ENCODE results near the gene ZC2HC1B.
"Not testable (repeated sequence)": the region's sequence is repeated elsewhere in the genome, so short reads cannot be mapped to it uniquely, and the experiment has no call there.

ZC2HC1B gene

GRCh38 chr6:143864234-143864633 lies at the start of gene ZC2HC1B:
ZC2HC1B (plus strand) TSS chr6:143864474; CDS start chr6:143864540, 66 bp downstream.
- DNase-seq (ENCODE audit: low spot score): no peak

- no peak for DNase-seq (ENCODE audit: low spot score)
These were observed 46.7 kb upstream of the ZC2HC1B start for GRCh38 chr6:143817621-143818020.

- DNase-seq (ENCODE audit: low spot score): no peak
These were observed 42.9 kb upstream of the ZC2HC1B start for GRCh38 chr6:143821359-143821758.

- DNase-seq (ENCODE audit: low spot score): no peak
These were observed 41.7 kb upstream of the ZC2HC1B start for GRCh38 chr6:143822584-143823024.

- DNase-seq (ENCODE audit: low spot score): no peak
These were observed 40.7 kb upstream of the ZC2HC1B start for GRCh38 chr6:143823548-143823947.

GRCh38 chr6:143828572-143828971 lies 35.7 kb upstream of the ZC2HC1B start:
- DNase-seq (ENCODE audit: low spot score): no peak

- no peak for DNase-seq (ENCODE audit: low spot score)
These were observed 28.1 kb upstream of the ZC2HC1B start for GRCh38 chr6:143836150-143836549.

GRCh38 chr6:143838395-143838794 lies 25.9 kb upstream of the ZC2HC1B start:
- no peak for DNase-seq (ENCODE audit: low spot score)

GRCh38 chr6:143839196-143839595 lies 25.1 kb upstream of the ZC2HC1B start:
- DNase-seq (ENCODE audit: low spot score): no peak

GRCh38 chr6:143840595-143841265 lies 23.5 kb upstream of the ZC2HC1B start:
- no peak for DNase-seq (ENCODE audit: low spot score)

- DNase-seq (ENCODE audit: low spot score): no peak
These were observed 21.8 kb upstream of the ZC2HC1B start for GRCh38 chr6:143842461-143842901.

GRCh38 chr6:143842902-143843676 lies 21.2 kb upstream of the ZC2HC1B start, which contains the start of gene LTV1:
LTV1 (plus strand) TSS chr6:143843338; CDS start chr6:143843478, 140 bp downstream.
- DNase-seq (ENCODE audit: low spot score): peak; percentile 96

- no peak for DNase-seq (ENCODE audit: low spot score)
These were observed 20.6 kb upstream of the ZC2HC1B start for GRCh38 chr6:143843677-143843999.

GRCh38 chr6:143844006-143844405 lies 20.3 kb upstream of the ZC2HC1B start:
- peak; percentile 49 for DNase-seq (ENCODE audit: low spot score)

- DNase-seq (ENCODE audit: low spot score): no peak
These were observed 19.2 kb upstream of the ZC2HC1B start for GRCh38 chr6:143845033-143845432.

GRCh38 chr6:143851706-143852105 lies 12.6 kb upstream of the ZC2HC1B start:
- not testable (repeated sequence) for DNase-seq (ENCODE audit: low spot score)

GRCh38 chr6:143855057-143855456 lies 9.2 kb upstream of the ZC2HC1B start:
- not testable (repeated sequence) for DNase-seq (ENCODE audit: low spot score)

- not testable (repeated sequence) for DNase-seq (ENCODE audit: low spot score)
These were observed 7.5 kb upstream of the ZC2HC1B start for GRCh38 chr6:143856762-143857161.

GRCh38 chr6:143857651-143858050 lies 6.6 kb upstream of the ZC2HC1B start:
- DNase-seq (ENCODE audit: low spot score): no peak

GRCh38 chr6:143859891-143860660 lies 4.2 kb upstream of the ZC2HC1B start:
- DNase-seq (ENCODE audit: low spot score): no peak

- no peak for DNase-seq (ENCODE audit: low spot score)
These were observed 503 bp upstream of the ZC2HC1B start for GRCh38 chr6:143863771-143864170.

- DNase-seq (ENCODE audit: low spot score): no peak
These were observed 3.0 kb downstream of the ZC2HC1B start for GRCh38 chr6:143867236-143867635.

GRCh38 chr6:143868808-143869207 lies 4.5 kb downstream of the ZC2HC1B start:
- not testable (repeated sequence) for DNase-seq (ENCODE audit: low spot score)
